Measurements from ENCODE around the gene GPC6.

The GPC6 gene

GRCh38 chr13:93230261-93230855 is 3.8 kb downstream of the GPC6 start:
- no peak for DNase-seq (ENCODE audit: low read depth in 2 of 2)

GRCh38 chr13:93231867-93232266 is 5.3 kb downstream of the GPC6 start:
- DNase-seq (ENCODE audit: low read depth in 2 of 2): no peak

DNA sequence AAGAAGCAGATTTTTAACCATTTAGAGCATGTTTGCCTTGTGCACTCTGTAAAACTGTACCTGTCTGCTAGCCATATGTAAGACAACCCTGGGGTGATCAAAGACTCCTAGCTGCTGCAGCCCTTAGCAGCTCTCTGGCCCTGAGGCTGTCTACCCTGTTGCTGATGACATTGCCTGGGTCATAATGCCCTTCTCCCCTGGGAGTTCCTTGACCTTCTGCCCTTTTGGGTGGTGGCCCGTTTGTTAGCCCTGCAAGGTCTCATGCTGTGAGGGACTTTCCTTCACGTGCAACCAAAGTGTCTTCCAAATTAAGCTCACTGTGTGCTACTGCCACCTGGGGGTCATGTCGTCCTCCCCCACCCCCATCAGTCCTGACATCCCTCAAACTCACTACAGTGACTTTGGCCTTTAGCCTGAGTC is 7.4 kb downstream of the GPC6 start:
- DNase-seq (ENCODE audit: low read depth in 2 of 2): no peak

DNA sequence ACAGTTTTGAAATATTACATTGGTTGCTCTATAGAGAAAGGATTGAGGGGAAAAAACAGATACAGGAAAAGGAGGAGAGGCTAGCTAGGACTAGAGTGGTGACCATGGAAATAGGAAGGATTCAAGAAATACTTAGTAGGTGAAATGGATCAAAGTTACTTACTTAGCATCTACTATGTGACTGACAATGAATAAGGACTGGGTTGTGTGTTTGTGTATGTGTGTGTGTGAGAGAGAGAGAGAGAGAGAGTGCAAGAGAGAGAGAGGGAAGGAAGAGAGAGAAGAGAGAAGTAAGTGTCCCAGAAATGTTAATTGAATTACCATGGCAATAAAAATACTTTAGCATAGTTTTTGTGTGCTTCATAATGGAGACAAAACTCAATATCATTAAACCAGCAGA is 7.9 kb downstream of the GPC6 start:
- no peak for DNase-seq (ENCODE audit: low read depth in 2 of 2)

DNA sequence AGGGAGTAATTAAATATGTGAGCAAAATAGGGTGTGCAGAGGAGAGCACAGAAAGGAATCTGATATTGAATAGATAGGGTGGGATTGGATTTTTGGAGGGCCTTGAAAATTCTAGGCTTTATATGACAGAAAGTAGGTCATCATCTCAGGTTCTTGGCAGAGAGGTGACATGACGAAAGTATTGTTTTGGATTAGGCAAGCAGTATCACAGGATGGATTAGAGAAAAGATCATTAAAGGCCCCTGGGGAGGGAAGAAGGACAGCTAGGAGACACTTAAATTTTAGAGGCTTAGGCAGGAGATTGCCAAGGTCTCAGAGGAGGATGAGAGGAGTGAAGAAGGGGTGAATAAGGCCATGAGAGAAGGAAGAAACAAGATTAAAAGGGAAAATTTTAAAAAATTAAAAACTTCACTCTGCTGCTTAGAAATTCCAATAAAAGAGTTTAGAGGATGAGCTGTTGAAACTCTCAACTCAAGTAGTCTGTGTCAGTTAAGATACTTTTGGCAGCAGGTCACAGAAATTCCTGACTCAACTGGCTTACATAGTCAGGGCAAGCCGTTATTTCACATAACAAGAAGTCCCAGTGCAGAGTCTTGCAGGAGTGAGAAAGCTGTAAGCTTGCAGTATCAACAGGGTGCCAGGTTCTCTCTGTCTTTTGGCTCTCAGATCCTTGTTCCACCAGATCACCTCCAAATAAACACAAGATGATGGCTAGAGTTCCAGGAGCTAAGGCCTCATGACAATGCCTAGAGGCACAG is 8.8 kb downstream of the GPC6 start:
- no peak for DNase-seq (ENCODE audit: low read depth in 2 of 2)

DNA sequence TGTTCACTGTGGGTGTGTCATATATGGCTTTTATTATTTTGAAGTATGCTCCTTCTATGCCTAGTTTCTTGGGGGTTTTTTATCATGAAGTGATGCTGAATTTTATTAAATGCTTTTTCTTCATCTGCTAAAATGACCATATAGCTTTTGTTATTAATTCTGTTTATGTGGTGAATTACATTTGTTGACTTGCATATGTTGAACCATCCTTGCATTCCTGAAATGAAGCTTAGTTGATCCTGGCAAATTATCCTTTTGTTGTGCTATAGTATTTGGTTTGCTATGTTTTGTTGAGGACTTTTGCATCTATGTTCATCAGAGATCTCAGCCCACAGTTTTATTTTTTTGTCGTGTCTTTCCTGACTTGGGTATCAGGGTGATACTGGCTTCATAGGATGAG is 12.1 kb downstream of the GPC6 start:
- DNase-seq (ENCODE audit: low read depth in 2 of 2): no peak

DNA sequence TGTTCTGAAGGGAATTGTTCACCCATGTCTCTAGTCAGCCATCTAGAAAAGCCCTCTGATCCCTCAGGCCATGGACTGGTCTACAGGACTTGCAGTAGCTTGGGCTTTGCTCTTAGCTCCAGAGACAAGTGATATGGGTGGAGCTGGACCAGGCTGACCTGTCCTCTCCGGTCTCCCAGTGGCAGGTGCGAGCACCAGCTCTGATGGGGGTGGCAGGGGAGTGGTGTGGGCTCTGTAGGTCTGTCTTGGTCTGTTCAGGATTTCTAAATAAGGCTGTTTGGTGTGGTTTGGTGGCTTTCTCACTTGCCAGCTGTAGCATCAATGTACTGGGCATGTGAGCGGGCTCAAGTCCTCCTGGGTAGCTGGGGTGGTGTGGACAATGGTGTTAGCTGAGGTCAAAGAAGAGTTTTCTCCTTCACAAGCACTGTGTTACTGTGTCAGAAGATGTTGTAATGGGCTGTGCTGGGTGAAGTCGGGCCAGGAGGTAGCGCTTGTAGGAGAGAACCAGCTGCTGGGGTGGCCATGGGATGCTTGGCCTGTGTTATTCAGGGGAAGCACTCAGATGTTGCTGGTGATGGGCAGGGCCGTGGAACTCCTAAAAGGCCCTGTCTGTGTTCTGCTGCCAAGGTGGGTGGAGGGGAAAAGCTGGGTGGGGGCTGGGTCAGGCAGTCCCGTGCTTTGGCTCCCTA is 16.9 kb downstream of the GPC6 start:
- DNase-seq (ENCODE audit: low read depth in 2 of 2): no peak

GRCh38 chr13:93244141-93244917 is 17.7 kb downstream of the GPC6 start:
- DNase-seq (ENCODE audit: low read depth in 2 of 2): no peak

DNA sequence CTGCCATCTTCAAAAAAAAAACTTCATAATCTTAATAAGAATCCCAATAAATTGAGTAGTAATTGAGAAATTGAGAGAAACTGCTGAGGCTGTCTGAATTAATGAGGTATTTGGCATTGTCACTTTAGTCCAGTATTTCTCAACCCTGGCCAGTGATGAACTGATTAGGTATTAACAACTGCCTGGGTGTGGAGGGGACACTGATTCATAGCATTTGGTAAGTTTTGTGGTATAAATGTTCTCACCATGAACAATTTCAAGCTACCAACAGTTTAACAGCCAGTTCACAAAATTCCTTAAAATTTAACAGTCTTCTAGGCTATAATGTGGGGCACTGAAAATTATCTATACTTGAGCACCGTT is 18.3 kb downstream of the GPC6 start:
- DNase-seq (ENCODE audit: low read depth in 2 of 2): no peak

- DNase-seq (ENCODE audit: low read depth in 2 of 2): no peak
These were observed 19.5 kb downstream of the GPC6 start for GRCh38 chr13:93246069-93246468.

- no peak for DNase-seq (ENCODE audit: low read depth in 2 of 2)
These were observed 22.0 kb downstream of the GPC6 start for GRCh38 chr13:93248627-93249047.

DNA sequence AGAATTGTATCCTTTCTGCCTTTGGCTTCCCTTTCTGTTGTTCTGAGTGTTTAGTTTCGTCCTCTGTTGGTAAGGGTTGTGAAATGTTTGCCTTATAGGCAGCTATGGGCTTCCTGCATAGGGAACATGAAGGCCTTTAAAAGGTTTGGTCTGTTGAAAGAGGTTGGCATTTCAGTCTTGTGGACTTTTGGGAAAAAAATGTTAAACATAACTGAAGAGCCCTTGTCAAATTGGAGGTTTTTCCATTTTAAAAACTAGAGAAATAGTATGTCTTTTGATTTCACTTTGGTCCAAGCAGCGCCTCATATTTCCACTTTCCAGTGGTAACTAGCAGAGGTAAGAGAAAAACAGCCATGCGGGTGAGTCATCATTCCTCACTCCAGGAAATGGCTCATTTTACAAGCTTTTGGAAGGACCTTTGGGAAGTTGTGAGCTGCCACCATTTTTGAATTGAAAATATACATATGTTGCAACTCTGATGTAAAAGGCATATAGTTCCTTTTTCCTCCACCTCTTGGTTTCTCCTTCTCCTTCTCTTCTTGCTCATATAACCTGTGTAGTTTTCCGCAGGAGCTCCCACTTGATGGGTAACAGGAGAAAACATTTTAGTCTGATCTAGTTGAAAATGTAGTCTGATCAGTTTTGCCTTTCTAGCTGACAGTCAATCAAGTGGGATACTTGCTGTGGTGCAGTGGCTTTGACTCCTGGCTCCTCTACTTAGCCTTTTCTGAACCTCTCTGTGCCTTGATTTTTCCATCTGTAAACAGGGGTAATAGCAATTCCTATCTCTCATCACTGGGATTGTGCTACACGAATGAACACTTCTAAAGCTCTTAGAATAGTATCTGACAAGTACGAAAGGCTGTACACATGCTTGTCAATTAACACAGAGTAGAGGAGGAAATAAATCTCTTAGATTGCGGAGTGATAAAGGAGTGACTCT is 23.0 kb downstream of the GPC6 start:
- DNase-seq (ENCODE audit: low read depth in 2 of 2): no peak

- no peak for DNase-seq (ENCODE audit: low read depth in 2 of 2)
These were observed 28.2 kb downstream of the GPC6 start for GRCh38 chr13:93254775-93255174.

DNA sequence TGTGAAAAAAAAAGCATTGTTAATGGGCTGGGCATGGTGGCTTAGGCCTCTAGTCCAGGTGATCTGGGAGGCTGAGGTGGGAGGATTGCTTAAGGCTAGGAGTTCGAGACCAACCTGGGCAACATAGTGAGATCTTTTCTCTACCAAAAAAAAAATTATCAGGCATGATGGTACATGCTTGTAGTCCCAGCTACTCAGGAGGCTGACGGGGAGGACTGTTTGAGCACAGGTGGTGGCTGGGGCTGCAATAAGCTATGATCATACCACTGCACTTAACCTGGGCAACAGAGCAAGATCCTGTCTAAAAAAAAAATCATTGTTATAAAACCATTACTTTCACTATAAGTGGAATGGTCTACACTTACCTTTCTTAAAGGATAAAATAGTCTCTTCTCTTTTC is 30.4 kb downstream of the GPC6 start:
- no peak for DNase-seq (ENCODE audit: low read depth in 2 of 2)

DNA sequence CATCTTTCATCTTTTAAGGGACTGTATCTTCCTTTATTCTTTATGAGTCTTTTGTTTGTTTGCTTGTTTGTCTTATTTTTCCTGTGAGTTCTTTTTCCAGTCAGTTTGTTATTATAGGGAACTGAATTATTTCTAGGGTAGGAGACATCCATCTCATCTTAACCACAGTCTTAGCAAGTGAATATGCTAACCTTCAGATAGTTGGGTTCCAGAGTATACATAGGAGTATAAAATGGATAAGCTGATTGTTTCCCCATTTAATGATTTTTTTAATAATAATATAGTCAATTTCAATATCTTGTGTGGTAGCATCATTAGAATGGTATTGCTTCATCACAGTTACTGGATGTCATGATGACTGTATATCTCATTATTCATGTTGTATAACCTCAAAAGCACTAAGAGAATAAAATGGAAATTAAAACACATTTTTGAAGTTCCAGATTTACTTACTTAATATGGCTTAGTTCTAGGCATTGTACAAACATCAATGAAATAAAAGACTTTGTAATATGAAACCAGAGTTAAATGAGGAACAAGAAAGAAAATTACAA is 33.0 kb downstream of the GPC6 start:
- DNase-seq (ENCODE audit: low read depth in 2 of 2): no peak

DNA sequence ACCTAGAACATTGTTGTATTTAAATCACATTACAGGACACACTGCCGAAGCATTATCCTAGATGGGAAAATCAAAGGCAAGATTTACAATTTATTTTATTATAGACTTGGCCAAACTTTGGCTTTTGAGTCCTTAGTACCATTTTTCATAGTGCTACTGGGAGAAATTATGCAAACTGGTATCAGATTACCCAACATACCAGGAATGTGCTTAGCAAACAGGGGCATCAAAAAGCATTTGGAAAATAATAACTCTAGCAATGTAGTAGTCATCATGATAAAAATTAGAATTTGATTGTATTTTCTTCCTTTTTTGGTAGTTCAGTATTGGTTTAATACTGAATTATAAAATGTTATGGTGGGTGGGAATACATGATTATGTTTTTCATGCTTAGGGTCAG is 34.0 kb downstream of the GPC6 start:
- no peak for DNase-seq (ENCODE audit: low read depth in 2 of 2)

DNA sequence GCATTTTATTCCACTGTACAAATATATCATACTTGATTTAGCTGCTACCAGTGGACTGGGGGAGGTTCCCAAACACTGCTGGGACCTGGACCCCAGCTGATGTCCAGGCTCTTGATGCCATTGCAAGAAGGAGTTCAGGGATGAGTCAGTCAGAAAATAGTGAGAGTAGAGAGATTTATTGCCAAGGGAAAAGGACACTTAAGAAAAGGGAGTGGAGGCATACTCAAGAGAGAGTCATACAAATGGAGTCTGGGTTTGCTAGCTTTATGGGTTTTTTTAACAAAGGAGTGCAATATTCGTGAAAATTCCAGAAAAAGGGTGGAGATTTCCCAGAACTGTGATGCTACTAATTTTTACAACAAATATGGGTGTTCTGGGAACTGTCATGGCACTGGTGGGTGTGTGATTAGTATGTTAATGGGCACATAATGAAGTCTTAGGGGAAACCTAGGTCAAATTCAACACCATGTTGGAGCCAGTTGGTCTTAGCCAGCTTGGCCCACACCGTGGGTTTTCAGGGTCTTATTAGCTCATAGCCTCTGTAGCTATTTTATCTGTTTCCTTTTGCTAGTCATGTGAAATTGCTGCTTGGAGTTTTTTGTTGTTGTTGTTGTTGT is 36.2 kb downstream of the GPC6 start:
- DNase-seq (ENCODE audit: low read depth in 2 of 2): no peak

- no peak for DNase-seq (ENCODE audit: low read depth in 2 of 2)
These were observed 38.3 kb downstream of the GPC6 start for GRCh38 chr13:93264876-93265275.

DNA sequence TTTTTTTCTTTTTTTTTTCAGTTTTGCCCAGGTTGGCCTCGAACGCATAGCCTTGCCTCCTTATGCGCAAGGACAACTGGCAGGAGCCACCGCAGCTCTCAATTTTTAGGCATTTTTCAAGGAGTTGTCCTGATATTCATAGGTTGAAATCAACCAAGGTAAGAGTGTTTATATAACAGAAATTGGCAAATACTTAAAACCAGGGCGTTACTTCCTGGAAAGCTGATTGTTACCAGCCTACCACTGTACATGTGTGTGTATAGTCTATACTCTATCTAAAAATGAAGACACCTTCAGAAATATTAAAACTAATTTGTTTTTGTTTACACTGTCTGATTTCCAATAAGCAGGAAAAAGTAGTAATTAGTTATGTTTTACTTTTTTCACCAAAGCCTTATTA is 39.2 kb downstream of the GPC6 start:
- DNase-seq (ENCODE audit: low read depth in 2 of 2): no peak

DNA sequence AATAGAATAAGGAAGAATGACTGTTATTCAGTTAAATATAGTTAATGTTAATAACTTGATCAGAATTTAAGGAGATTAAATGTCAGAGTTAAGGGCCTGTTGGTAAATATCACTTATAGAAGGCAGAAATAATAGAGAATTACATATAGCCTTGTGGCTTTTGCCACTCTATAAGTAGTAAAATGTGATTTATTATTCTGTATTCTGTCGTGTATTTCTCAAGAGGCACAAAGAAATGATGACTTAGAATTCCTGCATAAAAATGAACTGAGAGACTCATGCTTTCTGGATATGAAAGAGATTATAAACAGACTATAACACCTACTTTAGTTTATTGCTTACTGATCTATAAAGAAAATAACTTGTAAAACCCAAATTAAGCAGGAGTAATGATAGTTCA is 40.1 kb downstream of the GPC6 start:
- no peak for DNase-seq (ENCODE audit: low read depth in 2 of 2)

Measured in activated CD8-positive, alpha-beta memory T cell treated with anti-CD3 and anti-CD28 coated beads for 4 hours (primary cell).